A549 (cell line): Measurements from ENCODE around the gene HTRA2. TPM values are rescaled to one million over a fixed set of nuclear protein-coding genes. Genes with fewer than 3 reads are reported as not detected.

Source experiments
- ATAC-seq, 2 experiments: fragments of 200-7000 bp in 1 of 2; fragments of >200 bp in 1 of 2; cut with Nextera tagmentation in 1 of 2; cut with Tn5 transposase in 1 of 2; 3 replicates each; pipeline versions ENCODE4 v1.8.0 to v1.9.1; 2018 to 2020; ENCODE audit warnings: mild to moderate bottlenecking in 1 of 2, moderate library complexity in 1 of 2
- CTCF ChIA-PET: fragments of 300-600 bp; sonication (Branson Sonifier 250); formaldehyde crosslinking; extraction: SDS; loops from one replicate; lab custom pipeline; 2021; ENCODE audit warnings: antibody characterized with exemption, inconsistent platforms; lab: Yijun Ruan, JAX
- POLR2A ChIA-PET: fragments of 350-600 bp; formaldehyde crosslinking; extraction: SDS; loops from one replicate; lab custom pipeline; 2021; ENCODE audit warnings: antibody characterized with exemption, inconsistent platforms; lab: Yijun Ruan, JAX
- DNase-seq, 2 experiments: peaks; one replicate each; pipeline versions ENCODE4 v3.0.0 to v3.0.0-alpha.2; 2011 to 2016; ENCODE audit warnings: low read depth in 1 of 2, low spot score in 1 of 2
- FAIRE-seq: peaks from 2 replicates; lab custom pipeline; 2011; peaks lifted over from hg19 to GRCh38; lab: Jason Lieb, UNC
- H3K27ac ChIP-seq, 2 experiments: fragments of >200 bp; sonication (Bioruptor Twin); formaldehyde crosslinking; 3 replicates each; pipeline ENCODE4 v1.5.1; 2016 to 2017
- H3K4me1 ChIP-seq: fragments of >200 bp; sonication (Bioruptor Twin); formaldehyde crosslinking; 3 replicates; pipeline ENCODE4 v1.6.1; 2016
- H3K4me2 ChIP-seq: fragments of >200 bp; sonication (Bioruptor Twin); formaldehyde crosslinking; 3 replicates; pipeline ENCODE4 v1.6.1; 2016
- H3K4me3 ChIP-seq: fragments of >200 bp; sonication (Bioruptor Twin); formaldehyde crosslinking; 3 replicates; pipeline ENCODE4 v1.5.1; 2016
- H3K9me3 ChIP-seq: fragments of >200 bp; sonication (Bioruptor Twin); formaldehyde crosslinking; 3 replicates; pipeline ENCODE4 v1.6.1; 2016
- CBX8 ChIP-seq: fragments of 200-600 bp; sonication (generic); IDR thresholded peaks from 2 replicates; pipeline ENCODE4 v1.6.1; 2016
- CHD2 ChIP-seq: fragments of 150-350 bp; IDR thresholded peaks from 2 replicates; pipeline ENCODE4 v1.6.1; 2014; ENCODE audit warnings: low read length; ENCODE audit not compliant: partially characterized antibody
- EHMT2 ChIP-seq: fragments of 200-600 bp; sonication (generic); IDR thresholded peaks from 2 replicates; pipeline ENCODE4 v1.6.1; 2016; ENCODE audit warnings: antibody characterized with exemption, low read depth, mild to moderate bottlenecking, moderate library complexity
- EP300 ChIP-seq, 2 experiments: fragments of >200 bp; sonication (Bioruptor Twin); formaldehyde crosslinking; IDR thresholded peaks; 2 replicates in 1 of 2; 3 replicates in 1 of 2; pipeline ENCODE4 v1.6.1; 2016 to 2017
- ESRRA ChIP-seq: fragments of 150-350 bp; IDR thresholded peaks from 2 replicates; pipeline ENCODE4 v1.6.1; 2014; ENCODE audit warnings: mild to moderate bottlenecking, low read length, borderline replicate concordance
- GATA3 ChIP-seq: IDR thresholded peaks from 2 replicates; pipeline ENCODE4 v1.6.1; 2012; ENCODE audit warnings: borderline replicate concordance
- HOXA7 ChIP-seq: fragments of 250-450 bp; sonication (Bioruptor Pico); IDR thresholded peaks from 2 replicates; pipeline ENCODE4 v1.5.0; 2020; ENCODE audit warnings: mild to moderate bottlenecking, moderate library complexity
- HOXB13 ChIP-seq: fragments of 250-450 bp; sonication (Bioruptor Pico); IDR thresholded peaks from 2 replicates; pipeline ENCODE4 v1.5.0; 2020; ENCODE audit warnings: low read depth, mild to moderate bottlenecking, moderate library complexity
- JUN ChIP-seq, 2 experiments: fragments of >200 bp; sonication (Bioruptor Twin); formaldehyde crosslinking; IDR thresholded peaks; 2 replicates in 1 of 2; 3 replicates in 1 of 2; pipeline ENCODE4 v1.6.1; 2016 to 2017
- JUNB ChIP-seq: fragments of >200 bp; sonication (Bioruptor Twin); formaldehyde crosslinking; IDR thresholded peaks from 2 replicates; pipeline ENCODE4 v1.6.1; 2016
- KDM5A ChIP-seq: fragments of 200-600 bp; sonication (generic); IDR thresholded peaks from 2 replicates; pipeline ENCODE4 v1.6.1; 2016; ENCODE audit warnings: antibody characterized with exemption, mild to moderate bottlenecking
- MAFK ChIP-seq: fragments of 450-650 bp; IDR thresholded peaks from 2 replicates; pipeline ENCODE4 v1.6.1; 2014; ENCODE audit not compliant: partially characterized antibody
- MAZ ChIP-seq: fragments of 150-350 bp; IDR thresholded peaks from 2 replicates; pipeline ENCODE4 v1.6.1; 2014; ENCODE audit warnings: antibody characterized with exemption, low read depth, low read length, borderline replicate concordance
- MYC ChIP-seq: IDR thresholded peaks from 2 replicates; pipeline ENCODE4 v1.6.1; 2012; ENCODE audit warnings: mild to moderate bottlenecking, inconsistent platforms, low read length, improper control_type of control experiment, borderline replicate concordance
- NFE2L2 ChIP-seq: fragments of 150-350 bp; conservative IDR thresholded peaks from 2 replicates; pipeline ENCODE4 v1.6.1; 2014; ENCODE audit warnings: low read length
- NR3C1 ChIP-seq: fragments of >200 bp; sonication (Bioruptor Twin); formaldehyde crosslinking; IDR thresholded peaks from 3 replicates; pipeline ENCODE4 v1.6.1; 2017
- PHF8 ChIP-seq: fragments of 200-600 bp; sonication (generic); IDR thresholded peaks from 2 replicates; pipeline ENCODE4 v1.6.1; 2016; ENCODE audit warnings: low read depth, mild to moderate bottlenecking, antibody characterized with exemption, moderate library complexity, borderline replicate concordance
- RAD21 ChIP-seq, 2 experiments: fragments of >200 bp in 1 of 2; sonication (Bioruptor Twin) in 1 of 2; formaldehyde crosslinking in 1 of 2; IDR thresholded peaks in 1 of 2; conservative IDR thresholded peaks in 1 of 2; 2 replicates in 1 of 2; 3 replicates in 1 of 2; pipeline ENCODE4 v1.6.1; 2012 to 2018; ENCODE audit warnings: inconsistent platforms in 1 of 2
- RARB ChIP-seq: fragments of 250-450 bp; sonication (Bioruptor Pico); IDR thresholded peaks from 2 replicates; pipeline ENCODE4 v1.8.0; 2021; ENCODE audit warnings: mild to moderate bottlenecking, moderate library complexity
- RCOR1 ChIP-seq: fragments of 150-350 bp; IDR thresholded peaks from 2 replicates; pipeline ENCODE4 v1.6.1; 2014; ENCODE audit warnings: antibody characterized with exemption, low read length, low read depth
- RFX5 ChIP-seq: fragments of 450-650 bp; IDR thresholded peaks from 2 replicates; pipeline ENCODE4 v1.7.1; 2014; ENCODE audit warnings: antibody characterized with exemption, mild to moderate bottlenecking, moderate library complexity
- SMC3 ChIP-seq: fragments of >200 bp; sonication (Bioruptor Twin); formaldehyde crosslinking; IDR thresholded peaks from 3 replicates; pipeline ENCODE4 v1.6.1; 2018; ENCODE audit warnings: inconsistent platforms
- SREBF2 ChIP-seq: fragments of 450-650 bp; IDR thresholded peaks from 2 replicates; pipeline ENCODE4 v1.6.1; 2014; ENCODE audit warnings: mild to moderate bottlenecking, moderate library complexity
- ZFP36 ChIP-seq: fragments of 450-650 bp; IDR thresholded peaks from 2 replicates; pipeline ENCODE4 v1.6.1; 2014; ENCODE audit warnings: borderline replicate concordance; ENCODE audit not compliant: partially characterized antibody
- ZNF302 ChIP-seq: fragments of 250-450 bp; sonication (Bioruptor Pico); IDR thresholded peaks from 2 replicates; pipeline ENCODE4 v1.9.0; 2021; ENCODE audit warnings: inconsistent platforms, mild to moderate bottlenecking, moderate library complexity
- ZSCAN20 ChIP-seq: fragments of 250-450 bp; sonication (Bioruptor Pico); IDR thresholded peaks from 2 replicates; pipeline ENCODE4 v1.8.0; 2022; ENCODE audit warnings: mild to moderate bottlenecking, moderate library complexity
- WGBS: methylation state at CpG from one replicate; pipeline ENCODE4 v1.1.6; 2017; ENCODE audit errors: missing lambda C conversion rate; 5-methylcytosine and 5-hydroxymethylcytosine counted together
- polyA plus RNA-seq, 4 experiments: library from polyadenylated mRNA; depleted of rRNA in 3 of 4; stranded (reverse); fragments of >200 nt; fragmentation: RNase III in 1 of 4; extraction: RNeasy Plus Mini Kit Qiagen cat#74134 plus additional on column Dnase treatment in 1 of 4; gene quantifications; 2 replicates in 3 of 4; 3 replicates in 1 of 4; pipeline ENCODE4 v1.2.3, GENCODE V29; 2011 to 2017
- TF ChIP-seq, protein P1 (sequence below): fragments of >200 bp; sonication (Bioruptor Twin); formaldehyde crosslinking; IDR thresholded peaks from 3 replicates; pipeline ENCODE4 v1.5.1; 2016
- TF ChIP-seq, protein P2 (sequence below): fragments of 450-650 bp; IDR thresholded peaks from 2 replicates; pipeline ENCODE4 v1.6.1; 2014; ENCODE audit warnings: antibody characterized with exemption
- TF ChIP-seq, protein P3 (sequence below): IDR thresholded peaks from 2 replicates; pipeline ENCODE4 v1.6.1; 2012; ENCODE audit warnings: low read depth, borderline replicate concordance
- TF ChIP-seq, protein P4 (sequence below): IDR thresholded peaks from 2 replicates; pipeline ENCODE4 v1.6.1; 2012
- TF ChIP-seq, protein P5 (sequence below): fragments of 250-450 bp; sonication (Bioruptor Pico); IDR thresholded peaks from 2 replicates; pipeline ENCODE4 v1.5.0; 2020; ENCODE audit warnings: low read depth, mild to moderate bottlenecking, moderate library complexity

Gene HTRA2
- polyA plus RNA-seq, 2 of the 4 experiments (the other 2 are of a cell fraction), result 28.7 to 36.5 TPM

DNA sequence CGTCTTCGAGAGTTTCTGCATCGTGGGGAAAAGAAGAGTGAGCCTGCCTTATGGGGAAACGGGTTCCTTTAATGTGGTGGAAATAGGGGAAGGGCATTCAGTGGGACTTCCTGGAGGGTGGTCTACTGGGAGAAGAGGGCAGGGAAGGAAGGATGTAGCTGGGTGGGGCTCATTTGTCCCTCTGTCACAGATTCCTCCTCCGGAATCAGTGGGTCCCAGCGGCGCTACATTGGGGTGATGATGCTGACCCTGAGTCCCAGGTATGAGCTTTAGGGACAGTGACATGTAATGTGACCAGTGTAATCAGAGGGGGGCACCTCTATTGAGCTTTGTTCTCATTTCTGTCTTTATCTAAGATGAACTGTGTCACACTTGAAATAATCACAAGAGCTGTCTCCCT, 1.9 kb downstream of the HTRA2 start:
- no peak for DNase-seq
- FAIRE-seq, result no peak
- CTCF ChIA-PET, result interaction anchor here (0.7 to 8.5 kb wide), 32 partner anchors 8 to 293 kb away, joined by 3 to 92 read pairs (median 6); partner anchors contain the start of genes C2orf81, CCDC142, LBX2 and LOXL3
- Histone ChIP-seq H3K4me2 (no peak overlapping the region), H3K27ac (no peak overlapping the region), H3K4me1 (peaks cover 17% of the 10 kb centered on the region), H3K4me3 (no peak overlapping the region), H3K9me3 (no peaks in the 10 kb centered on the region)
- POLR2A ChIA-PET, result interaction anchor here (1.0 to 1.9 kb wide), 3 partner anchors 49 to 92 kb away, joined by 3 to 6 read pairs (median 4); partner anchors contain the start of genes CCDC142 and TTC31
- no peak for ATAC-seq
- TF ChIP-seq MYC (no peak), NR3C1 (no peak), SREBF2 (no peak), KDM5A (no peak), RFX5 (no peak)
- TF ChIP-seq, protein P1, sequence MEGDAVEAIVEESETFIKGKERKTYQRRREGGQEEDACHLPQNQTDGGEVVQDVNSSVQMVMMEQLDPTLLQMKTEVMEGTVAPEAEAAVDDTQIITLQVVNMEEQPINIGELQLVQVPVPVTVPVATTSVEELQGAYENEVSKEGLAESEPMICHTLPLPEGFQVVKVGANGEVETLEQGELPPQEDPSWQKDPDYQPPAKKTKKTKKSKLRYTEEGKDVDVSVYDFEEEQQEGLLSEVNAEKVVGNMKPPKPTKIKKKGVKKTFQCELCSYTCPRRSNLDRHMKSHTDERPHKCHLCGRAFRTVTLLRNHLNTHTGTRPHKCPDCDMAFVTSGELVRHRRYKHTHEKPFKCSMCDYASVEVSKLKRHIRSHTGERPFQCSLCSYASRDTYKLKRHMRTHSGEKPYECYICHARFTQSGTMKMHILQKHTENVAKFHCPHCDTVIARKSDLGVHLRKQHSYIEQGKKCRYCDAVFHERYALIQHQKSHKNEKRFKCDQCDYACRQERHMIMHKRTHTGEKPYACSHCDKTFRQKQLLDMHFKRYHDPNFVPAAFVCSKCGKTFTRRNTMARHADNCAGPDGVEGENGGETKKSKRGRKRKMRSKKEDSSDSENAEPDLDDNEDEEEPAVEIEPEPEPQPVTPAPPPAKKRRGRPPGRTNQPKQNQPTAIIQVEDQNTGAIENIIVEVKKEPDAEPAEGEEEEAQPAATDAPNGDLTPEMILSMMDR, result no peak
- 91% methylated on average over 7 of the region's 7 CpGs for WGBS

DNA sequence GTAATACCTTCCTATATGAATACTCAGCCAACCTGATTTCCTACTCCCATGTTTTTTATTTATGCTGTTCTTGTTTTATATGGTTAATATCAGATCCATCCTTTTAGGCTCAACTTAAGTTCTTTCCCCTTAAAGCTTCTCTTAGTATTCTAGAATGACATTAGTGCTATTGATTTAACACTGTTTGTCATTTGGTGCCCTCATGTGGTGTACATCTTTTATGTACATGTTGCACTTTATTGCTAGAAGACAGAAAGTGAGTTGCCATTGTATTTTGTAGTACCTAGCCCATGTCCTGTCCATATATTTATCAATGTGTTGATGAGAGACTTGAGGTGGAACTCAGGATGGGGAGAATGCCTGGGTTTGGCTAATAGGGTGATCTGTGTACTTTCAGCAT, 2.5 kb downstream of the HTRA2 start:
- H3K4me3 ChIP-seq, result no peak overlapping the region
- H3K27ac ChIP-seq, result no peak overlapping the region
- peaks cover 17% of the 10 kb centered on the region for H3K4me1 ChIP-seq
- DNase-seq, result peak; percentile 55 to 75
- no peak for FAIRE-seq
- ChIA-PET POLR2A (interaction anchor here (1.0 to 1.9 kb wide), 3 partner anchors 49 to 92 kb away, joined by 3 to 6 read pairs (median 4); partner anchors contain the start of genes CCDC142 and TTC31), CTCF (interaction anchor here (0.7 to 8.5 kb wide), 32 partner anchors 10 to 293 kb away, joined by 3 to 92 read pairs (median 6); partner anchors contain the start of genes C2orf81, CCDC142, LBX2 and LOXL3)
- peak; percentile 50 for TF ChIP-seq SMC3
- TF ChIP-seq NR3C1, result no peak
- no peak for TF ChIP-seq RCOR1
- TF ChIP-seq, protein P2, sequence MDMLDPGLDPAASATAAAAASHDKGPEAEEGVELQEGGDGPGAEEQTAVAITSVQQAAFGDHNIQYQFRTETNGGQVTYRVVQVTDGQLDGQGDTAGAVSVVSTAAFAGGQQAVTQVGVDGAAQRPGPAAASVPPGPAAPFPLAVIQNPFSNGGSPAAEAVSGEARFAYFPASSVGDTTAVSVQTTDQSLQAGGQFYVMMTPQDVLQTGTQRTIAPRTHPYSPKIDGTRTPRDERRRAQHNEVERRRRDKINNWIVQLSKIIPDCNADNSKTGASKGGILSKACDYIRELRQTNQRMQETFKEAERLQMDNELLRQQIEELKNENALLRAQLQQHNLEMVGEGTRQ, result no peak
- TF ChIP-seq RAD21 (conservative IDR thresholded peaks at IDR 0.05 in 1 of 2, IDR thresholded peaks at IDR 0.05 in 1 of 2), result peak; percentile 74 to 80
- TF ChIP-seq NFE2L2, result no peak
- no peak for TF ChIP-seq GATA3
- TF ChIP-seq CBX8, result no peak
- no peak for TF ChIP-seq SREBF2
- TF ChIP-seq ESRRA, result no peak
- TF ChIP-seq MYC, result no peak
- TF ChIP-seq ZFP36, result no peak
- no peak for TF ChIP-seq MAZ
- TF ChIP-seq, protein P3, sequence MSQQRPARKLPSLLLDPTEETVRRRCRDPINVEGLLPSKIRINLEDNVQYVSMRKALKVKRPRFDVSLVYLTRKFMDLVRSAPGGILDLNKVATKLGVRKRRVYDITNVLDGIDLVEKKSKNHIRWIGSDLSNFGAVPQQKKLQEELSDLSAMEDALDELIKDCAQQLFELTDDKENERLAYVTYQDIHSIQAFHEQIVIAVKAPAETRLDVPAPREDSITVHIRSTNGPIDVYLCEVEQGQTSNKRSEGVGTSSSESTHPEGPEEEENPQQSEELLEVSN, result no peak
- no peak for TF ChIP-seq EHMT2
- no peak for TF ChIP-seq ZNF302 (CRISPR knock-in tag)
- TF ChIP-seq, protein P4, sequence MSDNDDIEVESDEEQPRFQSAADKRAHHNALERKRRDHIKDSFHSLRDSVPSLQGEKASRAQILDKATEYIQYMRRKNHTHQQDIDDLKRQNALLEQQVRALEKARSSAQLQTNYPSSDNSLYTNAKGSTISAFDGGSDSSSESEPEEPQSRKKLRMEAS, result no peak
- no peak for TF ChIP-seq CHD2
- TF ChIP-seq ZSCAN20 (CRISPR knock-in tag), result no peak
- TF ChIP-seq, protein P1, result peak; percentile 70
- TF ChIP-seq, protein P5, sequence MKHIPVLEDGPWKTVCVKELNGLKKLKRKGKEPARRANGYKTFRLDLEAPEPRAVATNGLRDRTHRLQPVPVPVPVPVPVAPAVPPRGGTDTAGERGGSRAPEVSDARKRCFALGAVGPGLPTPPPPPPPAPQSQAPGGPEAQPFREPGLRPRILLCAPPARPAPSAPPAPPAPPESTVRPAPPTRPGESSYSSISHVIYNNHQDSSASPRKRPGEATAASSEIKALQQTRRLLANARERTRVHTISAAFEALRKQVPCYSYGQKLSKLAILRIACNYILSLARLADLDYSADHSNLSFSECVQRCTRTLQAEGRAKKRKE (CRISPR knock-in tag), result no peak
- no peak for TF ChIP-seq HOXB13 (CRISPR knock-in tag)
- no peak for TF ChIP-seq RARB (CRISPR knock-in tag)
- no peak for TF ChIP-seq PHF8
- TF ChIP-seq JUN (IDR thresholded peaks at IDR 0.05), result no peak
- peak; percentile 82 for TF ChIP-seq MAFK
- no peak for TF ChIP-seq HOXA7 (CRISPR knock-in tag)
- TF ChIP-seq JUNB, result no peak
- TF ChIP-seq EP300 (IDR thresholded peaks at IDR 0.05), result no peak
- no peak overlapping the region for H3K4me2 ChIP-seq
- no peaks in the 10 kb centered on the region for H3K9me3 ChIP-seq
- ATAC-seq, result no peak
